Measurements from ENCODE around the gene TAGLN3. TPM values are rescaled to one million over a fixed set of nuclear protein-coding genes. Genes with fewer than 3 reads are reported as not detected.
"Not testable (repeated sequence)": the region's sequence is repeated elsewhere in the genome, so short reads cannot be mapped to it uniquely, and the experiment has no call there.

Gene TAGLN3
- total RNA-seq, 1 experiment from 2014 or later, result not detected

GRCh38 chr3:112010636-112011035, 11.9 kb downstream of the TAGLN3 start:
- DNase-seq (ENCODE audit: low spot score), result no peak

- no peak for DNase-seq (ENCODE audit: low spot score)
These were observed 12.7 kb downstream of the TAGLN3 start for GRCh38 chr3:112011376-112011940.

GRCh38 chr3:112012205-112012992, 13.7 kb downstream of the TAGLN3 start:
- DNase-seq (ENCODE audit: low spot score), result no peak

GRCh38 chr3:112013058-112013783, 14.5 kb downstream of the TAGLN3 start:
- peak; percentile 65 for DNase-seq (ENCODE audit: low spot score)

GRCh38 chr3:112013784-112014143, 15.0 kb downstream of the TAGLN3 start:
- no peak for DNase-seq (ENCODE audit: low spot score)

GRCh38 chr3:112017091-112017490, 18.4 kb downstream of the TAGLN3 start:
- DNase-seq (ENCODE audit: low spot score), result no peak

GRCh38 chr3:112018712-112019111, 20.0 kb downstream of the TAGLN3 start:
- no peak for DNase-seq (ENCODE audit: low spot score)

GRCh38 chr3:112019716-112020115, 21.0 kb downstream of the TAGLN3 start:
- no peak for DNase-seq (ENCODE audit: low spot score)

- no peak for DNase-seq (ENCODE audit: low spot score)
These were observed 22.0 kb downstream of the TAGLN3 start for GRCh38 chr3:112020674-112021085.

- DNase-seq (ENCODE audit: low spot score), result no peak
These were observed 28.4 kb downstream of the TAGLN3 start for GRCh38 chr3:112027142-112027541.

- no peak for DNase-seq (ENCODE audit: low spot score)
These were observed 29.1 kb downstream of the TAGLN3 start for GRCh38 chr3:112027826-112028225.

- DNase-seq (ENCODE audit: low spot score), result no peak
These were observed 32.2 kb downstream of the TAGLN3 start for GRCh38 chr3:112030901-112031300.

- DNase-seq (ENCODE audit: low spot score), result no peak
These were observed 33.5 kb downstream of the TAGLN3 start for GRCh38 chr3:112032098-112032731.

- DNase-seq (ENCODE audit: low spot score), result no peak
These were observed 35.7 kb downstream of the TAGLN3 start, which contains the start of gene TMPRSS7 for GRCh38 chr3:112034436-112034835. Gene TMPRSS7, plus strand, starts transcription at chr3:112034736. Its CDS starts 110 bp downstream, at chr3:112034846.

- DNase-seq (ENCODE audit: low spot score), result no peak
These were observed 36.5 kb downstream of the TAGLN3 start for GRCh38 chr3:112035241-112035640.

- not testable (repeated sequence) for DNase-seq (ENCODE audit: low spot score)
These were observed 38.5 kb downstream of the TAGLN3 start for GRCh38 chr3:112037194-112037593.

- no peak for DNase-seq (ENCODE audit: low spot score)
These were observed 40.1 kb downstream of the TAGLN3 start for GRCh38 chr3:112038863-112039262.

- DNase-seq (ENCODE audit: low spot score), result no peak
These were observed 42.6 kb downstream of the TAGLN3 start for GRCh38 chr3:112041321-112041720.

- DNase-seq (ENCODE audit: low spot score), result no peak
These were observed 44.1 kb downstream of the TAGLN3 start for GRCh38 chr3:112042842-112043280.

- peak; percentile 75 for DNase-seq (ENCODE audit: low spot score)
These were observed 45.0 kb downstream of the TAGLN3 start for GRCh38 chr3:112043621-112044201.

- DNase-seq (ENCODE audit: low spot score), result no peak
These were observed 47.9 kb downstream of the TAGLN3 start for GRCh38 chr3:112046599-112046998.

GRCh38 chr3:112047264-112047663, 48.5 kb downstream of the TAGLN3 start:
- DNase-seq (ENCODE audit: low spot score), result no peak
